RWPE2 (cell line): Measurements from ENCODE around the gene NPHP4.

Experiments used
- ATAC-seq: fragments of 200-7000 bp; cut with Tn5 transposase; 3 replicates; pipeline ENCODE4 v1.9.1; 2021; ENCODE audit warnings: low read depth
- DNase-seq: peaks from one replicate; pipeline ENCODE4 v3.0.0-alpha.2; 2020; ENCODE audit warnings: low spot score
- H3K27ac ChIP-seq: fragments of 450-650 bp; 2 replicates; pipeline ENCODE4 v1.5.1; 2017; ENCODE audit warnings: mild to moderate bottlenecking; ENCODE audit not compliant: poor library complexity, severe bottlenecking
- H3K27me3 ChIP-seq: fragments of 250-450 bp; sonication (Bioruptor Pico); 2 replicates; pipeline ENCODE4 v1.5.1; 2021; ENCODE audit warnings: mild to moderate bottlenecking, moderate library complexity; ENCODE audit not compliant: insufficient read depth, poor library complexity, severe bottlenecking
- H3K36me3 ChIP-seq: fragments of 250-450 bp; sonication (Bioruptor Pico); 2 replicates; pipeline ENCODE4 v1.5.1; 2020; ENCODE audit warnings: low read depth, mild to moderate bottlenecking, moderate library complexity
- H3K4me1 ChIP-seq: fragments of 250-450 bp; sonication (Bioruptor Pico); 2 replicates; pipeline ENCODE4 v1.5.1; 2021; ENCODE audit warnings: mild to moderate bottlenecking, moderate library complexity; ENCODE audit not compliant: insufficient read depth, poor library complexity, severe bottlenecking
- H3K4me3 ChIP-seq: fragments of 250-450 bp; sonication (Bioruptor Pico); 2 replicates; pipeline ENCODE4 v1.5.1; 2021; ENCODE audit warnings: mild to moderate bottlenecking, moderate library complexity; ENCODE audit not compliant: severe bottlenecking
- H3K9me3 ChIP-seq: fragments of 250-450 bp; sonication (Bioruptor Pico); 2 replicates; pipeline ENCODE4 v1.5.1; 2021; ENCODE audit warnings: mild to moderate bottlenecking, moderate library complexity; ENCODE audit not compliant: severe bottlenecking
- CTCF ChIP-seq: fragments of 450-650 bp; IDR thresholded peaks from one replicate; pipeline ENCODE4 v1.5.1; 2017; ENCODE audit warnings: mild to moderate bottlenecking, moderate library complexity; ENCODE audit not compliant: poor library complexity, severe bottlenecking

The NPHP4 gene

GRCh38 chr1:5995871-5996630, 3.8 kb upstream of the NPHP4 start:
- TF ChIP-seq CTCF: no peak
- Histone ChIP-seq H3K36me3 (no peaks in the 10 kb centered on the region), H3K27ac (no peak overlapping the region), H3K9me3 (no peaks in the 10 kb centered on the region), H3K4me1 (peaks cover 5% of the 10 kb centered on the region), H3K27me3 (no peaks in the 10 kb centered on the region), H3K4me3 (no peak overlapping the region)
- ATAC-seq (no peak), DNase-seq (no peak)

GRCh38 chr1:5994713-5995621, 2.7 kb upstream of the NPHP4 start:
- Histone ChIP-seq H3K4me3 (no peak overlapping the region), H3K27me3 (no peaks in the 10 kb centered on the region), H3K4me1 (peaks cover 5% of the 10 kb centered on the region), H3K27ac (no peak overlapping the region), H3K9me3 (no peaks in the 10 kb centered on the region), H3K36me3 (no peaks in the 10 kb centered on the region)
- ATAC-seq (no peak), DNase-seq (peak; percentile 39)
- TF ChIP-seq CTCF: no peak

DNA sequence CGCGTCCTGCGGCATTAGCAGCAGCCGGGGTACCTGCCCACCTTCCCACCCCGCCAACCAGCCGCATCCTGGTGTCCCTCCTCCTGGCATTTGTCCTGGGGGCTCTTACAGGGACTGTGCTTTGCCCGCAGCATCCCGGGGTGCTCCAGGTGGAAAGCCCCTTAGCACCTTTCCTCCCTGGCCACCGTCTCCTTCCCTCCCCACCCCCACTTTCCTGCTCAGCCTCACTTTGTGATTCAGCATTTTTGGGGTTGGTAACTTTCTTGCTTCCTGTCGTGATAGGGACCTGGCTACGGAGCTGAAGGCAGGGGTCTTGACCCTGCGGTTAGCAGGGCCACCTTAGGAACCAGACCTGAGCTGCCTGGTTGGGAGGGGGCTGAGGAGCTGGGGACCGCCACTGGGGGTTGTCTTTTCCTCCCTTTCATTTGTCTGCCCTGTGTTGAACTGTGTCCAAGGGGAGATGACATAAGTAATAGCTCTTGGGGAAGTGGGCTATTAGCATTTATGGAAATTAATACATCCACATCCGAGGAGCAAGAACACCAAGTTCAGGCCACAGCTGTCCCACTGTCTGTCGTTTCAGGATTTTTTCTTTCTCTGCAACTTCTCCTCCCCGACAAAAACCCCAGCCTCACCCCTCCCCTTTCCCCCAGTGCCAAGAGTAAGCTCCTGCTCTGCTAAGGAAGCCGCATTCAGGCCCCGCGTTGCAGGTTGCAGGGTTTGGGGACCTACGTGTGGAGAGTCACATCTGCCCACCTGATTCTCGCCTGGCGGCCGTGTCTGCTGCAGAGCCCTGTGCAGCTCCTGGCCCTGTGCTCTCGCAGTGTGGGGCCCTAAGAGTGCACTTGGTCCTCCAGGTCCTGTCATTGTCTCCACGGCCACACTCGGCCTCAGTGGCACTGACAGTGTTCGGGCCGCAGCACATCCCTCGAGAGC, 1.6 kb upstream of the NPHP4 start:
- Histone ChIP-seq H3K9me3 (no peaks in the 10 kb centered on the region), H3K27ac (no peak overlapping the region), H3K27me3 (no peaks in the 10 kb centered on the region), H3K4me3 (peak overlapping the region; percentile 54), H3K36me3 (no peaks in the 10 kb centered on the region), H3K4me1 (peaks cover 5% of the 10 kb centered on the region)
- peak; percentile 48 for DNase-seq
- TF ChIP-seq CTCF: no peak
- ATAC-seq: no peak

- no peak for TF ChIP-seq CTCF
- H3K36me3 ChIP-seq: no peaks in the 10 kb centered on the region
- peak overlapping the region; percentile 54 for H3K4me3 ChIP-seq
- no peaks in the 10 kb centered on the region for H3K27me3 ChIP-seq
- H3K27ac ChIP-seq: no peak overlapping the region
- H3K4me1 ChIP-seq: peaks cover 5% of the 10 kb centered on the region
- DNase-seq: peak; percentile 55
- ATAC-seq: peak; percentile 26
- no peaks in the 10 kb centered on the region for H3K9me3 ChIP-seq
These were observed 760 bp upstream of the NPHP4 start for GRCh38 chr1:5992814-5993555.
